Neural cell (in vitro differentiated cells): ENCODE data around the gene FAM9A. TPM values are rescaled to one million over a fixed set of nuclear protein-coding genes. Genes with fewer than 3 reads are reported as not detected.
"Not testable (repeated sequence)": the region's sequence is repeated elsewhere in the genome, so short reads cannot be mapped to it uniquely, and the experiment has no call there.

Experiments
- H2AFZ ChIP-seq: fragments of 200-600, 300-800 bp; sonication (generic), shearing (Covaris generic); 2 replicates; pipeline ENCODE4 v1.6.0; 2014; ENCODE audit warnings: low read depth, mild to moderate bottlenecking, antibody characterized with exemption, low read length, moderate library complexity
- H3F3A ChIP-seq: fragments of 200-600 bp; shearing (Covaris generic); 2 replicates; pipeline ENCODE4 v1.6.1; 2016; ENCODE audit warnings: mild to moderate bottlenecking, moderate library complexity, mixed read lengths, antibody characterized with exemption, low read length; ENCODE audit not compliant: insufficient read depth, poor library complexity, severe bottlenecking
- H3K27ac ChIP-seq: fragments of 200-600, 300-800 bp; sonication (generic), shearing (Covaris generic); 2 replicates; pipeline ENCODE4 v1.5.1; 2014; ENCODE audit warnings: mild to moderate bottlenecking, low read length, moderate library complexity
- H3K27me3 ChIP-seq: fragments of 300-800, 200-600 bp; sonication (generic), shearing (Covaris generic); 2 replicates; pipeline ENCODE4 v1.6.0; 2014; ENCODE audit warnings: mild to moderate bottlenecking, low read depth, low read length, moderate library complexity; ENCODE audit not compliant: insufficient read depth
- H3K36me3 ChIP-seq: fragments of 300-800, 200-600 bp; sonication (generic), shearing (Covaris generic); 2 replicates; pipeline ENCODE4 v1.5.1; 2014; ENCODE audit warnings: mild to moderate bottlenecking, antibody characterized with exemption, low read length, moderate library complexity; ENCODE audit not compliant: insufficient read depth
- H3K4me2 ChIP-seq: fragments of 300-800, 200-600 bp; sonication (generic), shearing (Covaris generic); 2 replicates; pipeline ENCODE4 v1.6.0; 2014; ENCODE audit warnings: mild to moderate bottlenecking, low read length
- H3K4me3 ChIP-seq: fragments of 300-800, 200-600 bp; sonication (generic), shearing (Covaris generic); 2 replicates; pipeline ENCODE4 v1.5.1; 2014; ENCODE audit warnings: mild to moderate bottlenecking, low read length, moderate library complexity
- H3K79me2 ChIP-seq: fragments of 200-600 bp; shearing (Covaris generic); replicated peaks from 2 replicates; pipeline ENCODE4 v1.6.0; 2014; ENCODE audit warnings: mild to moderate bottlenecking, low read length, moderate library complexity; ENCODE audit not compliant: insufficient read depth
- H3K9ac ChIP-seq: fragments of 300-800, 200-600 bp; sonication (generic), shearing (Covaris generic); 2 replicates; pipeline ENCODE4 v1.6.1; 2016; ENCODE audit warnings: mild to moderate bottlenecking, low read length, mixed read lengths
- H3K9me2 ChIP-seq: fragments of 200-600 bp; shearing (Covaris generic); 2 replicates; pipeline ENCODE4 v1.6.1; 2016; ENCODE audit warnings: mild to moderate bottlenecking, low read length, mixed read lengths; ENCODE audit not compliant: insufficient read depth
- H3K9me3 ChIP-seq: fragments of 200-600, 300-800 bp; sonication (generic), shearing (Covaris generic); 2 replicates; pipeline ENCODE4 v1.6.1; 2016; ENCODE audit warnings: mild to moderate bottlenecking, mixed run types, low read length, moderate library complexity, mixed read lengths
- H4K20me1 ChIP-seq: fragments of 200-600 bp; shearing (Covaris generic); 2 replicates; pipeline ENCODE4 v1.6.1; 2016; ENCODE audit warnings: mild to moderate bottlenecking, mixed run types; ENCODE audit not compliant: insufficient read depth
- EP300 ChIP-seq: fragments of 450-650 bp; conservative IDR thresholded peaks from 2 replicates; pipeline ENCODE4 v1.6.1; 2014; ENCODE audit warnings: antibody characterized with exemption, mild to moderate bottlenecking, moderate library complexity; ENCODE audit not compliant: poor library complexity, severe bottlenecking
- EZH2 ChIP-seq: fragments of 200-600, 300-800 bp; shearing (Covaris generic), sonication (generic); IDR thresholded peaks from 2 replicates; pipeline ENCODE4 v1.6.1; 2014; ENCODE audit warnings: antibody characterized with exemption, low read length, borderline replicate concordance, mild to moderate bottlenecking; ENCODE audit not compliant: insufficient read depth, poor library complexity, severe bottlenecking
- MXI1 ChIP-seq: fragments of 450-650 bp; conservative IDR thresholded peaks from 2 replicates; pipeline ENCODE4 v1.6.1; 2014; ENCODE audit warnings: antibody characterized with exemption, mild to moderate bottlenecking; ENCODE audit not compliant: poor library complexity, severe bottlenecking
- POLR2AphosphoS5 ChIP-seq: IDR thresholded peaks from 2 replicates; pipeline ENCODE4 v1.6.1; 2012
- RAD21 ChIP-seq: fragments of 450-650 bp; conservative IDR thresholded peaks from 2 replicates; pipeline ENCODE4 v1.6.1; 2014; ENCODE audit warnings: antibody characterized with exemption, mild to moderate bottlenecking, moderate library complexity
- SMC3 ChIP-seq: fragments of 450-650 bp; conservative IDR thresholded peaks from 2 replicates; pipeline ENCODE4 v1.6.1; 2014; ENCODE audit warnings: antibody characterized with exemption, mild to moderate bottlenecking, moderate library complexity; ENCODE audit not compliant: poor library complexity
- TAF1 ChIP-seq: IDR thresholded peaks from 2 replicates; pipeline ENCODE4 v1.6.1; 2012; ENCODE audit warnings: low read depth
- polyA plus RNA-seq: library from polyadenylated mRNA; depleted of rRNA; stranded (reverse); fragments of >200 nt; gene quantifications from 2 replicates; pipeline ENCODE4 v1.2.3, GENCODE V29; 2014
- TF ChIP-seq, protein P1 (sequence below): fragments of 450-650 bp; IDR thresholded peaks from 2 replicates; pipeline ENCODE4 v1.5.1; 2014; ENCODE audit warnings: antibody characterized with exemption, mild to moderate bottlenecking, moderate library complexity; ENCODE audit not compliant: poor library complexity, severe bottlenecking
- TF ChIP-seq, protein P2 (sequence below): IDR thresholded peaks from 2 replicates; pipeline ENCODE4 v1.6.1; 2012; ENCODE audit warnings: borderline replicate concordance

The FAM9A gene
- polyA plus RNA-seq, 1 donor from 2014 or later: 0.67 TPM

DNA sequence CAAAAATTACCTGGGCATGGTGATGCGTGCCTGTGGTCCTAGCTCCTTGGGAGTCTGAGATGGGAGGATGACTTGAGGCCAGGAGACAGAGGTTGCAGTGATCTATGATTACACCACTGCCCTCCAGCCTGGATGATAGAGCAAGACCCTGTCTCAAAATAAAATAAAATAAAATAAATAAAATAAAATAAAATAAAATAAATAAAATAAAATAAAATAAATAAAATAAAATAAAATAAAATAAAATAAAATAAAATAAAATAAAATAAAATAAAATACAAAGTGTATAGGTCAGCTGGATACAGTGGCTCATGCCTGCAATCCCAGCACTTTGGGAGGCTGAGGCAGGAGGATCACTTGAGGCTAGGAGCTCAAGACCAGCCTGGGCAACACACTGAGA is 14.1 kb downstream of the FAM9A start:
- H3K36me3 ChIP-seq, H3K9ac ChIP-seq, H3K79me2 ChIP-seq, H2AFZ ChIP-seq, H3K27me3 ChIP-seq, H3K9me3 ChIP-seq, H4K20me1 ChIP-seq, H3K4me3 ChIP-seq, H3K27ac ChIP-seq, H3K9me2 ChIP-seq, H3F3A ChIP-seq, H3K4me2 ChIP-seq: not testable (repeated sequence)

DNA sequence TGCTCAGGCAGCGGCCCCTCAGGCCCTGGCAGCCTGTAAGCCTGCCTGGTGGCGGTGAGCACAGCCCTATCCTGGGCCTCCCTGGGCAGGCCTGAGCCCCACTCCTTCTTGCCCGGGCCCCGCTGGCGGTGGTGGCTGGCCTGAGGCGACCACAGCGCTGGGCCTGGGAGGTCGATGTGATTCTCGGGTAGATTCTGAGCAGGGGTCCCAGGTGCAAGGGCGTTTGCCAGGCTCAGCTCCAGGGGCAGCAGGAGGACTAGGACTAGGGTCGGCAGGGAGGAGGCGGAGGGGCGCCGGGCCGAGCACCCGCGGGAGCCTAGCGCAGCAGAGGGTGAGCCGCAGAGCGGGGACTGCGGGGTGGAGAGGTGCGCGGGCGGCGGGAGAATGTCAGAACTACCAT is 17.0 kb downstream of the FAM9A start:
- Histone ChIP-seq H3F3A (no peaks in the 10 kb centered on the region), H3K79me2 (no peaks in the 10 kb centered on the region), H3K4me3 (no peak overlapping the region), H3K36me3 (no peaks in the 10 kb centered on the region), H4K20me1 (no peaks in the 10 kb centered on the region), H3K27me3 (no peaks in the 10 kb centered on the region), H2AFZ (no peak overlapping the region), H3K9me2 (no peaks in the 10 kb centered on the region), H3K9me3 (no peaks in the 10 kb centered on the region), H3K4me2 (no peak overlapping the region), H3K9ac (no peak overlapping the region), H3K27ac (no peak overlapping the region)
- no peak for TF ChIP-seq TAF1
- TF ChIP-seq SMC3: no peak
- no peak for TF ChIP-seq POLR2AphosphoS5
- TF ChIP-seq EZH2: no peak
- no peak for TF ChIP-seq MXI1
- TF ChIP-seq, protein P1, sequence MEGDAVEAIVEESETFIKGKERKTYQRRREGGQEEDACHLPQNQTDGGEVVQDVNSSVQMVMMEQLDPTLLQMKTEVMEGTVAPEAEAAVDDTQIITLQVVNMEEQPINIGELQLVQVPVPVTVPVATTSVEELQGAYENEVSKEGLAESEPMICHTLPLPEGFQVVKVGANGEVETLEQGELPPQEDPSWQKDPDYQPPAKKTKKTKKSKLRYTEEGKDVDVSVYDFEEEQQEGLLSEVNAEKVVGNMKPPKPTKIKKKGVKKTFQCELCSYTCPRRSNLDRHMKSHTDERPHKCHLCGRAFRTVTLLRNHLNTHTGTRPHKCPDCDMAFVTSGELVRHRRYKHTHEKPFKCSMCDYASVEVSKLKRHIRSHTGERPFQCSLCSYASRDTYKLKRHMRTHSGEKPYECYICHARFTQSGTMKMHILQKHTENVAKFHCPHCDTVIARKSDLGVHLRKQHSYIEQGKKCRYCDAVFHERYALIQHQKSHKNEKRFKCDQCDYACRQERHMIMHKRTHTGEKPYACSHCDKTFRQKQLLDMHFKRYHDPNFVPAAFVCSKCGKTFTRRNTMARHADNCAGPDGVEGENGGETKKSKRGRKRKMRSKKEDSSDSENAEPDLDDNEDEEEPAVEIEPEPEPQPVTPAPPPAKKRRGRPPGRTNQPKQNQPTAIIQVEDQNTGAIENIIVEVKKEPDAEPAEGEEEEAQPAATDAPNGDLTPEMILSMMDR: no peak
- no peak for TF ChIP-seq RAD21
- TF ChIP-seq, protein P2, sequence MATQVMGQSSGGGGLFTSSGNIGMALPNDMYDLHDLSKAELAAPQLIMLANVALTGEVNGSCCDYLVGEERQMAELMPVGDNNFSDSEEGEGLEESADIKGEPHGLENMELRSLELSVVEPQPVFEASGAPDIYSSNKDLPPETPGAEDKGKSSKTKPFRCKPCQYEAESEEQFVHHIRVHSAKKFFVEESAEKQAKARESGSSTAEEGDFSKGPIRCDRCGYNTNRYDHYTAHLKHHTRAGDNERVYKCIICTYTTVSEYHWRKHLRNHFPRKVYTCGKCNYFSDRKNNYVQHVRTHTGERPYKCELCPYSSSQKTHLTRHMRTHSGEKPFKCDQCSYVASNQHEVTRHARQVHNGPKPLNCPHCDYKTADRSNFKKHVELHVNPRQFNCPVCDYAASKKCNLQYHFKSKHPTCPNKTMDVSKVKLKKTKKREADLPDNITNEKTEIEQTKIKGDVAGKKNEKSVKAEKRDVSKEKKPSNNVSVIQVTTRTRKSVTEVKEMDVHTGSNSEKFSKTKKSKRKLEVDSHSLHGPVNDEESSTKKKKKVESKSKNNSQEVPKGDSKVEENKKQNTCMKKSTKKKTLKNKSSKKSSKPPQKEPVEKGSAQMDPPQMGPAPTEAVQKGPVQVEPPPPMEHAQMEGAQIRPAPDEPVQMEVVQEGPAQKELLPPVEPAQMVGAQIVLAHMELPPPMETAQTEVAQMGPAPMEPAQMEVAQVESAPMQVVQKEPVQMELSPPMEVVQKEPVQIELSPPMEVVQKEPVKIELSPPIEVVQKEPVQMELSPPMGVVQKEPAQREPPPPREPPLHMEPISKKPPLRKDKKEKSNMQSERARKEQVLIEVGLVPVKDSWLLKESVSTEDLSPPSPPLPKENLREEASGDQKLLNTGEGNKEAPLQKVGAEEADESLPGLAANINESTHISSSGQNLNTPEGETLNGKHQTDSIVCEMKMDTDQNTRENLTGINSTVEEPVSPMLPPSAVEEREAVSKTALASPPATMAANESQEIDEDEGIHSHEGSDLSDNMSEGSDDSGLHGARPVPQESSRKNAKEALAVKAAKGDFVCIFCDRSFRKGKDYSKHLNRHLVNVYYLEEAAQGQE: no peak
- TF ChIP-seq EP300: no peak

DNA sequence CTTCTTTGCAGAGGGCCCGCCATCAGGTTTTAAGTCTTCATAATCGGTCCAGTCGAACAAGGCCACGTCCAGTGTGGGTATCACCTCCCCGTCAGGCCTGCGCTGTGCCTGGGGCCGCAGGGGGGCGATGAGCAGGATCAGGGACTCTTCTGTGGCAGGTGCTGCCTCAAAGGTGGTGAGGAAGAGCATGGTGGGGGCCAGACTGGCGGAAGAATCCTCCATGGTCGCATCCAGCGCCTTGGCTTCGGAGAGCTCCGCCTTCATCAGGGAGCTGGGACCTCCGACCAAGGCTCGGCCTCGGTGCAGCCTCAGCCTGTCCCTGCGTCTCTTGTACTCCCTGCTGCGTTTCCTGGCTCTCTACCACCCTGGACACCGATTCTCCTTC is 17.5 kb downstream of the FAM9A start:
- Histone ChIP-seq H3K4me3 (no peak overlapping the region), H4K20me1 (no peaks in the 10 kb centered on the region), H2AFZ (no peak overlapping the region), H3K36me3 (no peaks in the 10 kb centered on the region), H3K4me2 (no peak overlapping the region), H3K79me2 (no peaks in the 10 kb centered on the region), H3K9ac (no peak overlapping the region), H3F3A (no peaks in the 10 kb centered on the region), H3K9me2 (no peaks in the 10 kb centered on the region), H3K27ac (no peak overlapping the region), H3K9me3 (no peaks in the 10 kb centered on the region), H3K27me3 (no peaks in the 10 kb centered on the region)
- TF ChIP-seq EZH2: no peak
- TF ChIP-seq, protein P1: no peak
- TF ChIP-seq, protein P2: no peak
- TF ChIP-seq TAF1: no peak
